ENCODE results near the gene MAML2. TPM values are rescaled to one million over a fixed set of nuclear protein-coding genes. Genes with fewer than 3 reads are reported as not detected.

Gene MAML2
- polyA plus RNA-seq, 1 of the 3 experiments (the other 2 are of a cell fraction) = 20.1 TPM

DNA sequence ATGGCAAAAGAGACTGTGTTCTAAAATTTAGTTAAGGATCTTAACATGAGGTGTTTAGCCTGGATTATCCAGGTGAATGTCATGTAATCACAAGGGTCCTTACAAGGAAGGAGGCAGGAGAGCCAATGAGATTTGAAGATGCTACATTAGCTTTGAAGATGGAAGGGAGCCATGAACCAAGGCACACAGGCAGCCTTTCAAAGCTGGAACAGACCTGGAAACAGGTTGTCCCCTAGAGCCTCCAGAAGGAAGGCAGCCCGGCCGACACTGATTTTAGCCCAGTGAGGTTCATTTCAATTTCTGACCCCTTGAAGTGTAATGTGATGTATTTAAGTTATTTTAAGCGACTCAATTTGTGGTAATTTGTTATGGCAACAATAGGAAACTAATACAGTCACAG, 223.8 kb downstream of the MAML2 start:
- no peak overlapping the region for H3K9ac ChIP-seq
- H3K79me2 ChIP-seq (ENCODE audit: insufficient read depth) = peaks cover 61% of the 10 kb centered on the region; the same call in 1 of the 2 replicates
- no peak overlapping the region for H3K4me2 ChIP-seq
- POLR2A ChIA-PET = no interaction called here
- H3K9me3 ChIP-seq = no peaks in the 10 kb centered on the region
- H3K27ac ChIP-seq (ENCODE audit: low read depth in 2 of 2, low read length in 1 of 2) = no peak overlapping the region
- H4K20me1 ChIP-seq (ENCODE audit: insufficient read depth) = no peaks in the 10 kb centered on the region
- H3K36me3 ChIP-seq (replicated peaks in 1 of 2; ENCODE audit: control insufficient read depth in 1 of 2, insufficient read depth in 2 of 2, low read length in 1 of 2) = peaks cover 0 to 13% of the 10 kb centered on the region in 2 experiments
- H3K27me3 ChIP-seq (ENCODE audit: insufficient read depth) = no peaks in the 10 kb centered on the region
- TF ChIP-seq NRF1 (IDR thresholded peaks at IDR 0.05; ENCODE audit: low read depth, low read length) (no peak), ELF1 (IDR thresholded peaks at IDR 0.05) (no peak), TCF12 (IDR thresholded peaks at IDR 0.05) (no peak), REST (IDR thresholded peaks at IDR 0.05; ENCODE audit: low read depth, low read length) (no peak), ZBTB33 (IDR thresholded peaks at IDR 0.05; ENCODE audit: borderline replicate concordance, low read depth) (no peak), GATA2 (CRISPR knock-in tag; IDR thresholded peaks at IDR 0.05) (no peak), CHD2 (IDR thresholded peaks at IDR 0.05; ENCODE audit: low read length, partially characterized antibody) (no peak), TEAD4 (IDR thresholded peaks at IDR 0.05; ENCODE audit: borderline replicate concordance, insufficient read depth) (no peak), RFX5 (IDR thresholded peaks at IDR 0.05; ENCODE audit: low read length) (no peak), RAD21 (IDR thresholded peaks at IDR 0.05; ENCODE audit: low read length) (no peak), NFIC (IDR thresholded peaks at IDR 0.05; ENCODE audit: borderline replicate concordance) (no peak), SMC3 (IDR thresholded peaks at IDR 0.05; ENCODE audit: low read depth, low read length) (no peak), RXRA (IDR thresholded peaks at IDR 0.05; ENCODE audit: borderline replicate concordance, low read depth) (no peak)
- TF ChIP-seq, protein P1, sequence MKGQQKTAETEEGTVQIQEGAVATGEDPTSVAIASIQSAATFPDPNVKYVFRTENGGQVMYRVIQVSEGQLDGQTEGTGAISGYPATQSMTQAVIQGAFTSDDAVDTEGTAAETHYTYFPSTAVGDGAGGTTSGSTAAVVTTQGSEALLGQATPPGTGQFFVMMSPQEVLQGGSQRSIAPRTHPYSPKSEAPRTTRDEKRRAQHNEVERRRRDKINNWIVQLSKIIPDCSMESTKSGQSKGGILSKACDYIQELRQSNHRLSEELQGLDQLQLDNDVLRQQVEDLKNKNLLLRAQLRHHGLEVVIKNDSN (IDR thresholded peaks at IDR 0.05; ENCODE audit: borderline replicate concordance, low read depth) = no peak
- no peak overlapping the region for H2AFZ ChIP-seq (ENCODE audit: low read depth)
- peaks cover 2% of the 10 kb centered on the region for H3F3A ChIP-seq (replicated peaks; ENCODE audit: insufficient read depth)
- peaks cover 9 to 22% of the 10 kb centered on the region in 2 experiments; a peak in 3 of 4 replicates for H3K4me1 ChIP-seq (ENCODE audit: control insufficient read depth in 1 of 2, insufficient read depth in 2 of 2, low read depth in 1 of 2, low read length in 1 of 2)
- WGBS (ENCODE audit: low lambda C conversion rate) = 88% methylated on average over 3 of the region's 3 CpGs
- no peak for DNase-seq
- H3K4me3 ChIP-seq (ENCODE audit: low read depth in 2 of 2, low read length in 1 of 2) = no peak overlapping the region
- CTCF ChIA-PET = interaction anchor here (1.1 kb wide), 1 partner anchor 224 kb away, joined by 3 read pairs; the partner anchor contains the start of gene MAML2
- no peaks in the 10 kb centered on the region for H3K9me2 ChIP-seq

Data from SK-N-SH (cell line).